Cardiac muscle cell (in vitro differentiated cells and primary cell): Measurements from ENCODE around the gene GRPEL1. TPM values are rescaled to one million over a fixed set of nuclear protein-coding genes. Genes with fewer than 3 reads are reported as not detected.

ENCODE experiments used
- DNase-seq, 2 donors: peaks; one replicate each; pipeline versions ENCODE4 v3.0.0 to v3.0.0-alpha.2; 2010 to 2017; ENCODE audit warnings: low read depth in 1 of 2, low spot score in 1 of 2
- H3K27ac ChIP-seq: fragments of 200-600 bp; sonication (generic); 2 replicates; pipeline ENCODE4 v1.5.1; 2016
- H3K27me3 ChIP-seq: fragments of 200-600 bp; sonication (generic); 2 replicates; pipeline ENCODE4 v1.6.0; 2016; ENCODE audit warnings: control low read depth
- H3K36me3 ChIP-seq: fragments of 200-600 bp; sonication (generic); 2 replicates; pipeline ENCODE4 v1.5.1; 2016; ENCODE audit warnings: control low read depth
- H3K4me1 ChIP-seq: fragments of 200-600 bp; sonication (generic); 2 replicates; pipeline ENCODE4 v1.8.1; 2017; ENCODE audit warnings: low read depth, mild to moderate bottlenecking, mixed run types
- H3K4me3 ChIP-seq: fragments of 200-600 bp; sonication (generic); 2 replicates; pipeline ENCODE4 v1.5.1; 2016; ENCODE audit warnings: mild to moderate bottlenecking
- H3K9me3 ChIP-seq: fragments of 200-600 bp; sonication (generic); 2 replicates; pipeline ENCODE4 v1.5.1; 2017; ENCODE audit warnings: low read depth, mild to moderate bottlenecking, control low read depth
- polyA plus RNA-seq: library from polyadenylated mRNA; unstranded; fragments of >200 nt; fragmentation: Nextera tagmentation; extraction: Ambion mirVana; gene quantifications from 2 replicates; pipeline ENCODE4 v1.2.1, GENCODE V29; 2016
- total RNA-seq: library from RNA; depleted of rRNA; stranded (reverse); fragments of >200 nt; gene quantifications from 2 replicates; pipeline ENCODE4 v1.2.3, GENCODE V29; 2016
- TF ChIP-seq, protein P1 (sequence below): IDR thresholded peaks from 2 replicates; pipeline ENCODE4 v1.5.1; 2012; ENCODE audit warnings: low read depth, mild to moderate bottlenecking, low read length

The GRPEL1 gene
- total and polyA plus RNA-seq, 2 experiments from 2014 or later: 21.2 to 57.8 TPM

DNA sequence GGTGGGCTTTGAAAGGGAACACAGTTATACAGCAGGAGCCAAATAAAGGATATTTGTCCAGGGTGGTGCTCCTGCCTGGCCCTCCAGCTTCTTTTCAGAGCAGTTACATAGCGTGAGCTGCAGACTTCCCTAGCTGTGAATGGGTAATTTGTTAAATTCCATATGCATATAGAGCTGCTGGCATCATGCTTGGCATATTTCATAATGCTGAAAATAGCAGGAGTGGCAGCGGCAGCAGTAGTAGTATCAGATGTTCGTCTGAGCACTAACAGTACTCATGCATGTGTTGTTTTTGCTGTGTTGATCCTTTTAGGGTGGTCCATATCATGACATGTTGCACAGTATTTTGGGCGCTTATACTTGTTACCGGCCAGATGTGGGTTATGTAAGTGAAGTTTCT lies 58.3 kb downstream of the GRPEL1 start:
- TF ChIP-seq, protein P1, sequence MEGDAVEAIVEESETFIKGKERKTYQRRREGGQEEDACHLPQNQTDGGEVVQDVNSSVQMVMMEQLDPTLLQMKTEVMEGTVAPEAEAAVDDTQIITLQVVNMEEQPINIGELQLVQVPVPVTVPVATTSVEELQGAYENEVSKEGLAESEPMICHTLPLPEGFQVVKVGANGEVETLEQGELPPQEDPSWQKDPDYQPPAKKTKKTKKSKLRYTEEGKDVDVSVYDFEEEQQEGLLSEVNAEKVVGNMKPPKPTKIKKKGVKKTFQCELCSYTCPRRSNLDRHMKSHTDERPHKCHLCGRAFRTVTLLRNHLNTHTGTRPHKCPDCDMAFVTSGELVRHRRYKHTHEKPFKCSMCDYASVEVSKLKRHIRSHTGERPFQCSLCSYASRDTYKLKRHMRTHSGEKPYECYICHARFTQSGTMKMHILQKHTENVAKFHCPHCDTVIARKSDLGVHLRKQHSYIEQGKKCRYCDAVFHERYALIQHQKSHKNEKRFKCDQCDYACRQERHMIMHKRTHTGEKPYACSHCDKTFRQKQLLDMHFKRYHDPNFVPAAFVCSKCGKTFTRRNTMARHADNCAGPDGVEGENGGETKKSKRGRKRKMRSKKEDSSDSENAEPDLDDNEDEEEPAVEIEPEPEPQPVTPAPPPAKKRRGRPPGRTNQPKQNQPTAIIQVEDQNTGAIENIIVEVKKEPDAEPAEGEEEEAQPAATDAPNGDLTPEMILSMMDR: no peak
- no peak overlapping the region for H3K4me3 ChIP-seq
- peaks cover 9% of the 10 kb centered on the region for H3K4me1 ChIP-seq
- no peaks in the 10 kb centered on the region for H3K27me3 ChIP-seq
- no peak for DNase-seq
- no peak overlapping the region for H3K27ac ChIP-seq
- peaks cover 17% of the 10 kb centered on the region for H3K36me3 ChIP-seq
- no peaks in the 10 kb centered on the region for H3K9me3 ChIP-seq

Other genes with a start within 250 kb of the GRPEL1 start
- gene TBC1D14, start 158.2 kb downstream of the GRPEL1 start, total RNA-seq: 41.8 and 46.1 TPM in 2 replicates
- gene TBC1D14, start 158.2 kb downstream of the GRPEL1 start, polyA plus RNA-seq: 30.5 and 38.9 TPM in 2 replicates
- 21.3 and 29.0 TPM in 2 replicates for gene TADA2B, start 24.7 kb downstream of the GRPEL1 start, total RNA-seq
- 21.5 and 22.0 TPM in 2 replicates for gene TADA2B, start 24.7 kb downstream of the GRPEL1 start, polyA plus RNA-seq
- 1.4 and 6.9 TPM in 2 replicates for gene SORCS2, start 124.5 kb upstream of the GRPEL1 start, total RNA-seq
- gene SORCS2, start 124.5 kb upstream of the GRPEL1 start, polyA plus RNA-seq: 0.92 and 4.4 TPM in 2 replicates